RWPE1 (cell line): ENCODE results near the gene NDRG3.

ENCODE experiments used
- CTCF ChIA-PET: fragments of 350-600 bp; sonication (Branson Sonifier 250); formaldehyde crosslinking; extraction: SDS; loops from one replicate; lab custom pipeline; 2021; lab: Yijun Ruan, JAX
- POLR2A ChIA-PET: fragments of 400-600 bp; formaldehyde crosslinking; extraction: SDS; loops from one replicate; lab custom pipeline; 2020; ENCODE audit warnings: antibody characterized with exemption; ENCODE audit not compliant: low non-redundant PET; lab: Yijun Ruan, JAX
- DNase-seq: peaks from one replicate; pipeline ENCODE4 v3.0.0; 2012; ENCODE audit warnings: low spot score
- H3K27ac ChIP-seq: fragments of 450-650 bp; 2 replicates; pipeline ENCODE4 v1.5.1; 2017
- CTCF ChIP-seq: fragments of 450-650 bp; conservative IDR thresholded peaks from 2 replicates; pipeline ENCODE4 v1.5.1; 2017; ENCODE audit warnings: low read depth, mild to moderate bottlenecking

Gene NDRG3

GRCh38 chr20:36745927-36746659, at the start of gene NDRG3:
Gene NDRG3 (minus strand): TSS chr20:36746090. CDS start chr20:36721735, 24,355 bp downstream.
- CTCF ChIA-PET = interaction anchor here (0.5 to 1.2 kb wide), 8 partner anchors 9 to 298 kb away, joined by 3 to 13 read pairs (median 4); partner anchors contain the start of gene DSN1
- peak; percentile 99 for DNase-seq
- peak within 1 kb of the TSS; percentile 70 for H3K27ac ChIP-seq
- POLR2A ChIA-PET = interaction anchor here (0.6 kb wide), 2 partner anchors 10 to 115 kb away, joined by 4 read pairs; no protein-coding TSS in a partner anchor
- peak; percentile 62 for TF ChIP-seq CTCF

GRCh38 chr20:36794116-36794474, 48.2 kb upstream of the NDRG3 start:
- ChIA-PET CTCF (interaction anchor here (0.5 to 0.6 kb wide), 4 partner anchors 15 to 135 kb away, joined by 3 to 4 read pairs (median 3); no protein-coding TSS in a partner anchor), POLR2A (no interaction called here)
- no peak for TF ChIP-seq CTCF
- DNase-seq = no peak
- 0 out of 2 replicates have a peak overlapping the region, but pooled peaks have one; percentile 0 for H3K27ac ChIP-seq

GRCh38 chr20:36793294-36794115, 47.6 kb upstream of the NDRG3 start:
- POLR2A ChIA-PET = no interaction called here
- peak overlapping the region; percentile 1 for H3K27ac ChIP-seq
- CTCF ChIA-PET = interaction anchor here (0.6 to 2.4 kb wide), 6 partner anchors 15 to 598 kb away, joined by 3 to 12 read pairs (median 3); a partner anchor contains a TSS
- DNase-seq = no peak
- no peak for TF ChIP-seq CTCF

- POLR2A ChIA-PET = no interaction called here
- no peak for TF ChIP-seq CTCF
- CTCF ChIA-PET = interaction anchor here (0.6 to 2.4 kb wide), 9 partner anchors 15 to 96 kb away, joined by 3 to 12 read pairs (median 7); partner anchors contain the start of gene DSN1
- peak; percentile 76 for DNase-seq
- H3K27ac ChIP-seq = no peak overlapping the region
Measured at GRCh38 chr20:36792422-36792821, 46.5 kb upstream of the NDRG3 start.

- ChIA-PET CTCF (interaction anchor here (0.6 to 2.4 kb wide), 9 partner anchors 14 to 96 kb away, joined by 3 to 12 read pairs (median 7); partner anchors contain the start of gene DSN1), POLR2A (no interaction called here)
- DNase-seq = no peak
- H3K27ac ChIP-seq = no peak overlapping the region
- no peak for TF ChIP-seq CTCF
Measured at GRCh38 chr20:36791862-36792261, 46.0 kb upstream of the NDRG3 start.

GRCh38 chr20:36786663-36787062, 40.8 kb upstream of the NDRG3 start:
- peak overlapping the region; percentile 28; the same call in 1 of the 2 replicates for H3K27ac ChIP-seq
- no peak for TF ChIP-seq CTCF
- CTCF ChIA-PET = interaction anchor here (1.1 to 1.6 kb wide), 3 partner anchors 12 to 120 kb away, joined by 3 to 6 read pairs (median 3); no protein-coding TSS in a partner anchor
- POLR2A ChIA-PET = no interaction called here
- DNase-seq = no peak
